Caco-2 (cell line): ENCODE measurements around the gene MRPL58. TPM values are rescaled to one million over a fixed set of nuclear protein-coding genes. Genes with fewer than 3 reads are reported as not detected.

Experiments
- BruUV-seq: library from RNA; stranded (reverse); fragments of 400-500 nt; replicated peaks from 2 replicates; lab custom pipeline; 2021; lab: Mats Ljungman, UMichigan
- CTCF ChIA-PET: fragments of 300-600 bp; sonication (Branson Sonifier 250); formaldehyde crosslinking; loops from one replicate; lab custom pipeline; 2022; ENCODE audit warnings: antibody characterized with exemption; lab: Charles Lee
- POLR2A ChIA-PET: fragments of 300-600 bp; sonication (Branson Sonifier 250); formaldehyde crosslinking; loops from one replicate; lab custom pipeline; 2022; ENCODE audit warnings: antibody characterized with exemption; lab: Charles Lee
- DNase-seq, 2 experiments: peaks; one replicate each; pipeline versions ENCODE4 v3.0.0 to v3.0.0-alpha.2; 2020 to 2022
- H3K27me3 ChIP-seq: replicated peaks from 2 replicates; pipeline ENCODE4 v1.6.0; 2011; ENCODE audit warnings: low read length; ENCODE audit not compliant: control insufficient read depth, insufficient read depth
- H3K36me3 ChIP-seq: 2 replicates; pipeline ENCODE4 v1.5.1; 2011; ENCODE audit warnings: low read length; ENCODE audit not compliant: control insufficient read depth, insufficient read depth
- H3K4me1 ChIP-seq: fragments of 250-450 bp; sonication (Bioruptor Pico); 2 replicates; pipeline ENCODE4 v1.5.1; 2020; ENCODE audit warnings: mild to moderate bottlenecking
- H3K4me3 ChIP-seq: 2 replicates; pipeline ENCODE4 v1.5.1; 2011; ENCODE audit warnings: low read depth, mild to moderate bottlenecking, control low read depth, low read length
- H3K9me3 ChIP-seq: fragments of 250-450 bp; sonication (Bioruptor Pico); 2 replicates; pipeline ENCODE4 v1.5.1; 2020; ENCODE audit warnings: mild to moderate bottlenecking, moderate library complexity
- H3K27ac Mint-ChIP-seq: one replicate; pipeline ENCODE4 v1.8.0; 2022; ENCODE audit warnings: mixed read lengths; ENCODE audit not compliant: unreplicated experiment
- H3K27me3 Mint-ChIP-seq: one replicate; pipeline ENCODE4 v1.8.0; 2022; ENCODE audit warnings: mixed read lengths; ENCODE audit not compliant: insufficient read depth, unreplicated experiment
- H3K36me3 Mint-ChIP-seq: one replicate; pipeline ENCODE4 v1.8.0; 2022; ENCODE audit warnings: mild to moderate bottlenecking, mixed read lengths; ENCODE audit not compliant: insufficient read depth, unreplicated experiment
- H3K4me1 Mint-ChIP-seq: one replicate; pipeline ENCODE4 v1.8.0; 2022; ENCODE audit warnings: low read depth, mixed read lengths; ENCODE audit not compliant: unreplicated experiment
- H3K4me3 Mint-ChIP-seq: one replicate; pipeline ENCODE4 v1.8.0; 2022; ENCODE audit warnings: mild to moderate bottlenecking, moderate library complexity, mixed read lengths; ENCODE audit not compliant: unreplicated experiment
- H3K9me3 Mint-ChIP-seq: one replicate; pipeline ENCODE4 v1.8.0; 2022; ENCODE audit warnings: mixed read lengths; ENCODE audit not compliant: unreplicated experiment
- CTCF ChIP-seq, 2 experiments: fragments of 200-600 bp in 1 of 2; IDR thresholded peaks; 1 replicate in 1 of 2; 2 replicates in 1 of 2; pipeline versions ENCODE4 v1.5.1 to v1.8.0; 2011 to 2022; ENCODE audit warnings: antibody characterized with exemption in 1 of 2, control low read depth in 1 of 2, inconsistent platforms in 1 of 2, low read depth in 1 of 2, low read length in 1 of 2, mild to moderate bottlenecking in 1 of 2, moderate library complexity in 1 of 2; ENCODE audit not compliant: insufficient read depth in 1 of 2, severe bottlenecking in 1 of 2, unreplicated experiment in 1 of 2
- intact Hi-C: fragments of 100-400 bp; cut with micrococcal nuclease; formaldehyde crosslinking; loops from one replicate; pipeline ENCODE4 v1.10.0; 2022; ENCODE audit not compliant: unreplicated experiment
- total RNA-seq: library from RNA; stranded (reverse); gene quantifications from 2 replicates; pipeline ENCODE4 v1.2.3, GENCODE V29; 2022

MRPL58 gene
- total RNA-seq, 1 experiment from 2014 or later: 61.0 TPM

GRCh38 chr17:74977802-74978201, 34.7 kb upstream of the MRPL58 start:
- POLR2A ChIA-PET: no interaction called here
- no peak for TF ChIP-seq CTCF (IDR thresholded peaks at IDR 0.05; ENCODE audit: insufficient read depth in 1 of 2, low read depth in 1 of 2, low read length in 1 of 2, severe bottlenecking in 1 of 2, unreplicated experiment in 1 of 2)
- H3K9me3 ChIP-seq: no peaks in the 10 kb centered on the region
- no peaks in the 10 kb centered on the region for H3K9me3 Mint-ChIP-seq
- peaks cover 2% of the 10 kb centered on the region for H3K27me3 Mint-ChIP-seq
- CTCF ChIA-PET: interaction anchor here (1.1 to 1.4 kb wide), 2 partner anchors 10 to 16 kb away, joined by 3 to 6 read pairs; partner anchors contain the start of gene CDR2L
- H3K36me3 ChIP-seq: no peaks in the 10 kb centered on the region
- intact Hi-C loops: no loop called here
- no peak overlapping the region for H3K27ac Mint-ChIP-seq
- no peak for DNase-seq
- H3K4me3 ChIP-seq: no peak overlapping the region
- no peaks in the 10 kb centered on the region for H3K27me3 ChIP-seq
- peaks cover 11% of the 10 kb centered on the region for H3K4me1 ChIP-seq
- H3K36me3 Mint-ChIP-seq: peaks cover 6% of the 10 kb centered on the region
- no peaks in the 10 kb centered on the region for H3K4me1 Mint-ChIP-seq
- no peak overlapping the region for H3K4me3 Mint-ChIP-seq
- no TSS peak for BruUV-seq

DNA sequence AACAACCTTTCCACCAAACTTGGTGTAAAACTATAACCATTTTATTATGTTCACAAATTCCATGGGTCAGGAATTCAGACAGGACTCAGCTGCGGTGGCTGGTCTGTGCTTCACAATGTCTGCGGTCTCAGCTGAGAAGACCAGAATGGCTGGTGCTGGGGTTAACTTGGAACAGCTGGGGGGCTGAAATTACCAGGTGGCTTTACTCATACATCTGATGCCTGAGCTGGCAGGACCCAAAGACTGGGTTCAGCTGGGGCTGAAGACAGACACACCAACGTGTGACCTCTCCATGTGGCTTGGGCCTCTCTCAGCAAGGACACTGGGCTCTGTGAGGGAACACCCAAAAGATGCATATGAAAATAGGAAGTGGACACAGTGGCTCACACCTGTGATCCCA, 34.2 kb upstream of the MRPL58 start:
- Histone ChIP-seq H3K36me3 (no peaks in the 10 kb centered on the region), H3K4me1 (peaks cover 12% of the 10 kb centered on the region), H3K27me3 (no peaks in the 10 kb centered on the region), H3K4me3 (no peak overlapping the region), H3K9me3 (no peaks in the 10 kb centered on the region)
- TF ChIP-seq CTCF (IDR thresholded peaks at IDR 0.05; ENCODE audit: insufficient read depth in 1 of 2, low read depth in 1 of 2, low read length in 1 of 2, severe bottlenecking in 1 of 2, unreplicated experiment in 1 of 2): no peak
- peaks cover 2% of the 10 kb centered on the region for H3K27me3 Mint-ChIP-seq
- no TSS peak for BruUV-seq
- ChIA-PET POLR2A (no interaction called here), CTCF (interaction anchor here (0.7 to 1.4 kb wide), 3 partner anchors 9 to 102 kb away, joined by 3 to 6 read pairs (median 4); partner anchors contain the start of gene CDR2L)
- H3K4me3 Mint-ChIP-seq: no peak overlapping the region
- no peaks in the 10 kb centered on the region for H3K9me3 Mint-ChIP-seq
- DNase-seq: no peak
- no peak overlapping the region for H3K27ac Mint-ChIP-seq
- peaks cover 6% of the 10 kb centered on the region for H3K36me3 Mint-ChIP-seq
- H3K4me1 Mint-ChIP-seq: no peaks in the 10 kb centered on the region
- intact Hi-C loops: no loop called here

DNA sequence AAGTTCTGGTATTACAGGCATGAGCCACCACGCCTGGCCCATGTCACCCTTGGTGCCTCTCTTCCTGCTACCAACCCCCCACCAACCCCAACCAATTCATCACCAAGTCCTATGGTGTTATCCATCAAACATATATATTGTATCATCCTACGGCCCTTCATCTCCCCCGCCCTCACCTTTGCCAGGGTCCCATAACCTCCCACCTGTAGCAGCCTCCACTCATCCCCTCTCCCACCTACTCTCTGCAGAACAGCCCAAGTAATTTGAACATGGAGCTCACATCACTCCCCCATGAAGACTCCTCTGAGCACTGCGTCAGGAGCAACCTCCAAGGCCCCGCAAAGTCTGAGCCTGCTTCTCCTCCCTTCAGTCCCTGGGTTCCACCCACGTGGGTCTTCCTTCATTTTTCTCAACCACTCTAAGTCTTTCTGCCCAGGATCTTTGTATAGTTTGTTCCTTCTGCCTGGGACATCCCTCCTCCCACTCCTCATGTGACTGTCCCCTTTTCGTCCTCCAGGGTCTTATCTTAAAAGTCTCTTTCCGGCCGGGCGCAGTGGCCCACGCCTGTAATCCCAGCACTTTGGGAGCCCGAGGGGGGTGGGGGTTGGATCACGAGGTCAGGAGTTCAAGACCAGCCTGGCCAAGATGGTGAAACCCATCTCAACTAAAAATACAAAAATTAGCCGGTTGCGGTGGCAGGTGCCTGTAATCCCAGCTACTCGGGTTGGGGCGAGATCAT, 32.9 kb upstream of the MRPL58 start:
- TF ChIP-seq CTCF (IDR thresholded peaks at IDR 0.05; ENCODE audit: insufficient read depth in 1 of 2, low read depth in 1 of 2, low read length in 1 of 2, severe bottlenecking in 1 of 2, unreplicated experiment in 1 of 2): no peak
- H3K27ac Mint-ChIP-seq: no peak overlapping the region
- POLR2A ChIA-PET: no interaction called here
- no peak for DNase-seq
- Histone ChIP-seq H3K27me3 (no peaks in the 10 kb centered on the region), H3K4me3 (no peak overlapping the region), H3K4me1 (peaks cover 13% of the 10 kb centered on the region), H3K36me3 (no peaks in the 10 kb centered on the region), H3K9me3 (no peaks in the 10 kb centered on the region)
- no peak overlapping the region for H3K4me3 Mint-ChIP-seq
- no peaks in the 10 kb centered on the region for H3K9me3 Mint-ChIP-seq
- CTCF ChIA-PET: no interaction called here
- peaks cover 6% of the 10 kb centered on the region for H3K36me3 Mint-ChIP-seq
- H3K4me1 Mint-ChIP-seq: no peaks in the 10 kb centered on the region
- intact Hi-C loops: no loop called here
- no TSS peak for BruUV-seq
- H3K27me3 Mint-ChIP-seq: peaks cover 2% of the 10 kb centered on the region
